ENCODE data around the gene KIRREL3.

The KIRREL3 gene

GRCh38 chr11:126711977-126712625, 288.5 kb downstream of the KIRREL3 start:
- TF ChIP-seq POLR2A (IDR thresholded peaks at IDR 0.05; ENCODE audit: low read depth, low read length): no peak
- FAIRE-seq (no peak), DNase-seq (ENCODE audit: insufficient read length, low spot score) (no peak)

- no peak for DNase-seq (ENCODE audit: insufficient read length, low spot score)
- FAIRE-seq: no peak
- TF ChIP-seq POLR2A (IDR thresholded peaks at IDR 0.05; ENCODE audit: low read depth, low read length): no peak
Observed at GRCh38 chr11:126710804-126711399, 289.7 kb downstream of the KIRREL3 start.

- no peak for FAIRE-seq
Observed at GRCh38 chr11:126707498-126707897, 293.1 kb downstream of the KIRREL3 start.

GRCh38 chr11:126704096-126704495, 296.5 kb downstream of the KIRREL3 start:
- FAIRE-seq (no peak), DNase-seq (ENCODE audit: insufficient read length, low spot score) (no peak)
- TF ChIP-seq POLR2A (IDR thresholded peaks at IDR 0.05; ENCODE audit: low read depth, low read length): no peak

More at GRCh38 chr11:126707498-126707897, 293.1 kb downstream of the KIRREL3 start:
- TF ChIP-seq POLR2A (IDR thresholded peaks at IDR 0.05; ENCODE audit: low read depth, low read length): no peak
- no peak for DNase-seq (ENCODE audit: insufficient read length, low spot score)

GRCh38 chr11:126703662-126704061, 296.9 kb downstream of the KIRREL3 start:
- DNase-seq (ENCODE audit: insufficient read length, low spot score) (no peak), FAIRE-seq (no peak)

GRCh38 chr11:126702987-126703386, 297.6 kb downstream of the KIRREL3 start:
- no peak for TF ChIP-seq POLR2A (IDR thresholded peaks at IDR 0.05; ENCODE audit: low read depth, low read length)
- no peak for DNase-seq (ENCODE audit: insufficient read length, low spot score)
- FAIRE-seq: no peak

More at GRCh38 chr11:126703662-126704061, 296.9 kb downstream of the KIRREL3 start:
- TF ChIP-seq POLR2A (IDR thresholded peaks at IDR 0.05; ENCODE audit: low read depth, low read length): no peak

GRCh38 chr11:126702165-126702720, 298.3 kb downstream of the KIRREL3 start:
- FAIRE-seq (no peak), DNase-seq (ENCODE audit: insufficient read length, low spot score) (no peak)
- TF ChIP-seq POLR2A (IDR thresholded peaks at IDR 0.05; ENCODE audit: low read depth, low read length): no peak

GRCh38 chr11:126701520-126701897, 299.1 kb downstream of the KIRREL3 start:
- no peak for DNase-seq (ENCODE audit: insufficient read length, low spot score)
- TF ChIP-seq POLR2A (IDR thresholded peaks at IDR 0.05; ENCODE audit: low read depth, low read length): no peak
- FAIRE-seq: no peak

GRCh38 chr11:126700768-126701519, 299.6 kb downstream of the KIRREL3 start:
- no peak for TF ChIP-seq POLR2A (IDR thresholded peaks at IDR 0.05; ENCODE audit: low read depth, low read length)
- FAIRE-seq: no peak
- no peak for DNase-seq (ENCODE audit: insufficient read length, low spot score)

GRCh38 chr11:126698576-126698975, 302.0 kb downstream of the KIRREL3 start:
- DNase-seq (ENCODE audit: insufficient read length, low spot score): no peak
- TF ChIP-seq POLR2A (IDR thresholded peaks at IDR 0.05; ENCODE audit: low read depth, low read length): no peak
- FAIRE-seq: no peak

GRCh38 chr11:126697936-126698335, 302.6 kb downstream of the KIRREL3 start:
- no peak for FAIRE-seq
- no peak for DNase-seq (ENCODE audit: insufficient read length, low spot score)
- TF ChIP-seq POLR2A (IDR thresholded peaks at IDR 0.05; ENCODE audit: low read depth, low read length): no peak

GRCh38 chr11:126696982-126697381, 303.6 kb downstream of the KIRREL3 start:
- no peak for DNase-seq (ENCODE audit: insufficient read length, low spot score)
- no peak for TF ChIP-seq POLR2A (IDR thresholded peaks at IDR 0.05; ENCODE audit: low read depth, low read length)
- FAIRE-seq: no peak

- FAIRE-seq (no peak), DNase-seq (ENCODE audit: insufficient read length, low spot score) (no peak)
- TF ChIP-seq POLR2A (IDR thresholded peaks at IDR 0.05; ENCODE audit: low read depth, low read length): no peak
Observed at GRCh38 chr11:126695293-126695692, 305.3 kb downstream of the KIRREL3 start.

GRCh38 chr11:126694065-126694625, 306.4 kb downstream of the KIRREL3 start:
- FAIRE-seq: no peak
- no peak for TF ChIP-seq POLR2A (IDR thresholded peaks at IDR 0.05; ENCODE audit: low read depth, low read length)
- no peak for DNase-seq (ENCODE audit: insufficient read length, low spot score)
